HEK293 (cell line): ENCODE measurements around the gene EVL.

Experiments
- CTCF ChIA-PET: fragments of 350-600 bp; formaldehyde crosslinking; extraction: SDS; loops from one replicate; lab custom pipeline; 2021; ENCODE audit warnings: antibody characterized with exemption; lab: Yijun Ruan, JAX
- POLR2A ChIA-PET: fragments of 300-600 bp; formaldehyde crosslinking; extraction: SDS; loops from one replicate; lab custom pipeline; 2020; ENCODE audit warnings: antibody characterized with exemption, inconsistent platforms; lab: Yijun Ruan, JAX
- H3K27ac ChIP-seq: fragments of 200-500 bp; sonication (Bioruptor generic); 2 replicates; pipeline ENCODE4 v1.5.1; 2014; ENCODE audit warnings: low read depth, low read length, control low read depth, inconsistent platforms; ENCODE audit errors: extremely low read depth
- H3K36me3 ChIP-seq, 2 experiments: fragments of 200-500 bp in 1 of 2; sonication (Bioruptor generic) in 1 of 2; 1 replicate in 1 of 2; 2 replicates in 1 of 2; pipeline ENCODE4 v1.5.1; 2014 to 2017; ENCODE audit warnings: inconsistent platforms in 2 of 2, low read length in 2 of 2; ENCODE audit not compliant: control insufficient read depth in 2 of 2, insufficient read depth in 1 of 2
- H3K4me1 ChIP-seq: fragments of 200-500 bp; sonication (Bioruptor generic); 2 replicates; pipeline ENCODE4 v1.5.1; 2014; ENCODE audit warnings: mild to moderate bottlenecking, low read length, inconsistent platforms; ENCODE audit not compliant: control insufficient read depth, insufficient read depth
- H3K4me3 ChIP-seq: 2 replicates; pipeline ENCODE4 v1.5.1; 2011; ENCODE audit warnings: low read depth, mild to moderate bottlenecking, control low read depth, low read length, moderate library complexity
- H3K9me3 ChIP-seq: fragments of 200-500 bp; sonication (Bioruptor generic); 2 replicates; pipeline ENCODE4 v1.5.1; 2014; ENCODE audit warnings: low read depth, low read length, inconsistent platforms; ENCODE audit not compliant: control insufficient read depth, insufficient read depth
- KLF17 ChIP-seq: fragments of 450-650 bp; formaldehyde crosslinking; IDR thresholded peaks from 2 replicates; pipeline ENCODE4 v1.5.1; 2016; ENCODE audit warnings: missing biosample characterization, missing genetic modification characterization
- PBX3 ChIP-seq: sonication (generic); formaldehyde crosslinking; IDR thresholded peaks from 2 replicates; pipeline ENCODE4 v1.8.1; 2022; ENCODE audit warnings: mild to moderate bottlenecking, moderate library complexity, missing genetic modification reagents
- SALL2 ChIP-seq: fragments of 450-650 bp; formaldehyde crosslinking; IDR thresholded peaks from 2 replicates; pipeline ENCODE4 v1.5.0; 2017; ENCODE audit warnings: missing biosample characterization, mild to moderate bottlenecking, missing genetic modification characterization, borderline replicate concordance
- ZBTB21 ChIP-seq: fragments of 450-650 bp; formaldehyde crosslinking; IDR thresholded peaks from 2 replicates; pipeline ENCODE4 v1.5.1; 2017; ENCODE audit warnings: missing biosample characterization, missing genetic modification characterization
- ZBTB44 ChIP-seq: fragments of 450-650 bp; IDR thresholded peaks from 2 replicates; pipeline ENCODE4 v1.5.1; 2018; ENCODE audit warnings: missing biosample characterization, mild to moderate bottlenecking, missing genetic modification characterization
- ZNF214 ChIP-seq: fragments of 450-650 bp; formaldehyde crosslinking; IDR thresholded peaks from 2 replicates; pipeline ENCODE4 v1.5.1; 2017; ENCODE audit warnings: missing biosample characterization, mild to moderate bottlenecking, missing genetic modification characterization, borderline replicate concordance
- ZNF280D ChIP-seq: fragments of 450-650 bp; formaldehyde crosslinking; IDR thresholded peaks from 2 replicates; pipeline ENCODE4 v1.5.1; 2016; ENCODE audit warnings: missing biosample characterization, missing genetic modification characterization
- ZNF341 ChIP-seq: fragments of 450-650 bp; formaldehyde crosslinking; IDR thresholded peaks from 2 replicates; pipeline ENCODE4; 2016; ENCODE audit warnings: low read depth, missing biosample characterization, missing genetic modification characterization
- ZNF398 ChIP-seq: fragments of 450-650 bp; formaldehyde crosslinking; IDR thresholded peaks from 2 replicates; pipeline ENCODE4 v1.5.1; 2017; ENCODE audit warnings: missing biosample characterization, missing genetic modification characterization
- ZNF510 ChIP-seq: fragments of 450-650 bp; formaldehyde crosslinking; IDR thresholded peaks from 2 replicates; pipeline ENCODE4 v1.5.1; 2018; ENCODE audit warnings: mild to moderate bottlenecking, missing genetic modification characterization, missing biosample characterization; ENCODE audit not compliant: insufficient replicate concordance
- ZNF548 ChIP-seq: fragments of 450-650 bp; formaldehyde crosslinking; IDR thresholded peaks from 2 replicates; pipeline ENCODE4 v1.5.1; 2016; ENCODE audit warnings: missing biosample characterization, missing genetic modification characterization
- ZNF560 ChIP-seq: fragments of 450-650 bp; formaldehyde crosslinking; IDR thresholded peaks from 2 replicates; pipeline ENCODE4 v1.5.1; 2017; ENCODE audit warnings: missing biosample characterization, missing genetic modification characterization, borderline replicate concordance
- ZNF626 ChIP-seq: fragments of 450-650 bp; sonication (Bioruptor Pico); formaldehyde crosslinking; IDR thresholded peaks from 2 replicates; pipeline ENCODE4 v1.5.1; 2018; ENCODE audit warnings: missing biosample characterization, missing genetic modification characterization, inconsistent platforms
- ZNF645 ChIP-seq: fragments of 450-650 bp; formaldehyde crosslinking; IDR thresholded peaks from 2 replicates; pipeline ENCODE4; 2016; ENCODE audit warnings: missing biosample characterization, missing genetic modification characterization
- ZNF670 ChIP-seq: fragments of 450-650 bp; formaldehyde crosslinking; IDR thresholded peaks from 2 replicates; pipeline ENCODE4 v1.5.1; 2016; ENCODE audit warnings: missing biosample characterization, missing genetic modification characterization, low read depth
- ZNF776 ChIP-seq: fragments of 450-650 bp; formaldehyde crosslinking; IDR thresholded peaks from 2 replicates; pipeline ENCODE4 v1.5.0; 2017; ENCODE audit warnings: missing biosample characterization, missing genetic modification characterization, borderline replicate concordance
- ZNF830 ChIP-seq: fragments of 450-650 bp; IDR thresholded peaks from 2 replicates; pipeline ENCODE4 v1.5.0; 2018; ENCODE audit warnings: missing biosample characterization, missing genetic modification characterization, low read depth, mild to moderate bottlenecking, moderate library complexity

EVL gene

GRCh38 chr14:100086361-100086760 is 21.1 kb downstream of the EVL start:
- peaks cover 0 to 20% of the 10 kb centered on the region in 2 experiments; a peak in 2 of 3 replicates for H3K36me3 ChIP-seq
- TF ChIP-seq ZNF214 (no peak), ZNF830 (tag by site-specific recombination) (no peak), ZNF548 (tag by site-specific recombination) (no peak), ZBTB21 (tag by site-specific recombination) (no peak)
- H3K4me1 ChIP-seq = no peaks in the 10 kb centered on the region
- ChIA-PET CTCF (no interaction called here), POLR2A (no interaction called here)
- H3K9me3 ChIP-seq = no peaks in the 10 kb centered on the region
- no peak overlapping the region for H3K4me3 ChIP-seq
- H3K27ac ChIP-seq = no peak overlapping the region

GRCh38 chr14:100088226-100088625 is 23.0 kb downstream of the EVL start:
- Histone ChIP-seq H3K9me3 (no peaks in the 10 kb centered on the region), H3K36me3 (peaks cover 0 to 20% of the 10 kb centered on the region in 2 experiments; a peak in 2 of 3 replicates)
- ChIA-PET POLR2A (no interaction called here), CTCF (no interaction called here)
- TF ChIP-seq ZNF398 (tag by site-specific recombination) (no peak), ZNF670 (tag by site-specific recombination) (no peak), ZBTB44 (no peak), ZNF280D (no peak), ZNF510 (tag by site-specific recombination) (no peak), SALL2 (no peak), ZNF626 (no peak), ZNF560 (tag by site-specific recombination) (no peak), ZNF341 (tag by site-specific recombination) (no peak), ZNF645 (no peak), KLF17 (tag by site-specific recombination) (no peak), ZNF776 (tag by site-specific recombination) (no peak), PBX3 (no peak), ZBTB21 (tag by site-specific recombination) (no peak)
- TF ChIP-seq, all 188 proteins: peak for 0
- Histone ChIP-seq H3K27ac (no peak overlapping the region), H3K4me3 (no peak overlapping the region), H3K4me1 (no peaks in the 10 kb centered on the region)
